DND-41 (cell line): ENCODE data around the gene FADS2.

Source experiments
- EZH2 ChIP-seq: IDR thresholded peaks from 3 replicates; pipeline ENCODE4 v1.6.1; 2012; ENCODE audit warnings: borderline replicate concordance, low read depth, mild to moderate bottlenecking, moderate library complexity, low read length, inconsistent platforms; ENCODE audit not compliant: severe bottlenecking
- TF ChIP-seq, protein P1 (sequence below): IDR thresholded peaks from 2 replicates; pipeline ENCODE4 v1.5.1; 2012; ENCODE audit warnings: borderline replicate concordance, low read length, moderate library complexity, mild to moderate bottlenecking; ENCODE audit not compliant: poor library complexity, severe bottlenecking; ENCODE audit errors: extremely low read depth

DNA sequence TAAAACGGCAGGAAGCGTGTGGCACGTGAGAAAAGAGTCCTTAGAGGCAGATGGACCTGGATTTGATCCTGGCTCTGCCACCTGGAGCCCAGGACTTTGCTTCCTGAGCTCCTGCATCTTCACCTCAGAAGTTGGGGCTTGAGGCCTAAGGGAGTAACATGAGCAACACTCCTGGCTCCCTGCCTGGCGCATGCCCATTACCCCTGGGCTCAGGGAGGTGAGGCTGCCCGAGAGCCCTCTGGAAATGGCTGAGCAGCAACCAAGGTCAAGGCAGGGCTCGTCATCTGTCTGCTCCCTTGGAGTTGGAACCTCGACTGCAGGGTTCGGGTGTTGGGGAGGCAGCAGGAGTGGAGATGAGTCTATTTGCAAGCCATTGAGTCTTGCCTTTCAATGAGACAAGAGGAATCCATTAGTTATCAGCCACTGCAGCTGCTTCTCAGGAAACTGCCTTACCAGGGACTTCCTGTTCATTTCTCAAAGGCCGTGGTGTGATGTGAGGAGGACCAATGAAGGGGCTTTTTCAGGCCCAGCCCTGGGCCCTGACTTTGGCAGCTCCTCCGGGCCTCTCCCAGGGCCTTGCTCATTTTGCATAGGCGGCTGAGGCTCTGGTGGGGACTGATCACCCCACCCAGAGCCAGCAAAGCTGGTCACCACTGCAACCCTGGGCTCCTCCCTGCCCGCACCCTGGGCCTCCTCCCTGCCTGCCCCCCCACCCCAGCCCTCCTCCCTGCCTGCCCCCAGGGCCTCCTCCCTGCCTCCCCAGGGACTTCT, 6.4 kb downstream of the FADS2 start:
- TF ChIP-seq, protein P1, sequence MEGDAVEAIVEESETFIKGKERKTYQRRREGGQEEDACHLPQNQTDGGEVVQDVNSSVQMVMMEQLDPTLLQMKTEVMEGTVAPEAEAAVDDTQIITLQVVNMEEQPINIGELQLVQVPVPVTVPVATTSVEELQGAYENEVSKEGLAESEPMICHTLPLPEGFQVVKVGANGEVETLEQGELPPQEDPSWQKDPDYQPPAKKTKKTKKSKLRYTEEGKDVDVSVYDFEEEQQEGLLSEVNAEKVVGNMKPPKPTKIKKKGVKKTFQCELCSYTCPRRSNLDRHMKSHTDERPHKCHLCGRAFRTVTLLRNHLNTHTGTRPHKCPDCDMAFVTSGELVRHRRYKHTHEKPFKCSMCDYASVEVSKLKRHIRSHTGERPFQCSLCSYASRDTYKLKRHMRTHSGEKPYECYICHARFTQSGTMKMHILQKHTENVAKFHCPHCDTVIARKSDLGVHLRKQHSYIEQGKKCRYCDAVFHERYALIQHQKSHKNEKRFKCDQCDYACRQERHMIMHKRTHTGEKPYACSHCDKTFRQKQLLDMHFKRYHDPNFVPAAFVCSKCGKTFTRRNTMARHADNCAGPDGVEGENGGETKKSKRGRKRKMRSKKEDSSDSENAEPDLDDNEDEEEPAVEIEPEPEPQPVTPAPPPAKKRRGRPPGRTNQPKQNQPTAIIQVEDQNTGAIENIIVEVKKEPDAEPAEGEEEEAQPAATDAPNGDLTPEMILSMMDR: no peak
- TF ChIP-seq EZH2: no peak
